Caco-2 (cell line): ENCODE measurements around the gene FCAMR. TPM values are rescaled to one million over a fixed set of nuclear protein-coding genes. Genes with fewer than 3 reads are reported as not detected.

ENCODE experiments used
- BruUV-seq: library from RNA; stranded (reverse); fragments of 400-500 nt; replicated peaks from 2 replicates; lab custom pipeline; 2021; lab: Mats Ljungman, UMichigan
- CTCF ChIA-PET: fragments of 300-600 bp; sonication (Branson Sonifier 250); formaldehyde crosslinking; loops from one replicate; lab custom pipeline; 2022; ENCODE audit warnings: antibody characterized with exemption; lab: Charles Lee
- POLR2A ChIA-PET: fragments of 300-600 bp; sonication (Branson Sonifier 250); formaldehyde crosslinking; loops from one replicate; lab custom pipeline; 2022; ENCODE audit warnings: antibody characterized with exemption; lab: Charles Lee
- DNase-seq, 2 experiments: peaks; one replicate each; pipeline versions ENCODE4 v3.0.0 to v3.0.0-alpha.2; 2020 to 2022
- H3K27me3 ChIP-seq: replicated peaks from 2 replicates; pipeline ENCODE4 v1.6.0; 2011; ENCODE audit warnings: low read length; ENCODE audit not compliant: control insufficient read depth, insufficient read depth
- H3K36me3 ChIP-seq: 2 replicates; pipeline ENCODE4 v1.5.1; 2011; ENCODE audit warnings: low read length; ENCODE audit not compliant: control insufficient read depth, insufficient read depth
- H3K4me1 ChIP-seq: fragments of 250-450 bp; sonication (Bioruptor Pico); 2 replicates; pipeline ENCODE4 v1.5.1; 2020; ENCODE audit warnings: mild to moderate bottlenecking
- H3K4me3 ChIP-seq: 2 replicates; pipeline ENCODE4 v1.5.1; 2011; ENCODE audit warnings: low read depth, mild to moderate bottlenecking, control low read depth, low read length
- H3K9me3 ChIP-seq: fragments of 250-450 bp; sonication (Bioruptor Pico); 2 replicates; pipeline ENCODE4 v1.5.1; 2020; ENCODE audit warnings: mild to moderate bottlenecking, moderate library complexity
- H3K27ac Mint-ChIP-seq: one replicate; pipeline ENCODE4 v1.8.0; 2022; ENCODE audit warnings: mixed read lengths; ENCODE audit not compliant: unreplicated experiment
- H3K27me3 Mint-ChIP-seq: one replicate; pipeline ENCODE4 v1.8.0; 2022; ENCODE audit warnings: mixed read lengths; ENCODE audit not compliant: insufficient read depth, unreplicated experiment
- H3K36me3 Mint-ChIP-seq: one replicate; pipeline ENCODE4 v1.8.0; 2022; ENCODE audit warnings: mild to moderate bottlenecking, mixed read lengths; ENCODE audit not compliant: insufficient read depth, unreplicated experiment
- H3K4me1 Mint-ChIP-seq: one replicate; pipeline ENCODE4 v1.8.0; 2022; ENCODE audit warnings: low read depth, mixed read lengths; ENCODE audit not compliant: unreplicated experiment
- H3K4me3 Mint-ChIP-seq: one replicate; pipeline ENCODE4 v1.8.0; 2022; ENCODE audit warnings: mild to moderate bottlenecking, moderate library complexity, mixed read lengths; ENCODE audit not compliant: unreplicated experiment
- H3K9me3 Mint-ChIP-seq: one replicate; pipeline ENCODE4 v1.8.0; 2022; ENCODE audit warnings: mixed read lengths; ENCODE audit not compliant: unreplicated experiment
- intact Hi-C: fragments of 100-400 bp; cut with micrococcal nuclease; formaldehyde crosslinking; loops from one replicate; pipeline ENCODE4 v1.10.0; 2022; ENCODE audit not compliant: unreplicated experiment
- total RNA-seq: library from RNA; stranded (reverse); gene quantifications from 2 replicates; pipeline ENCODE4 v1.2.3, GENCODE V29; 2022
- TF ChIP-seq, protein P1 (sequence below), 2 experiments: fragments of 200-600 bp in 1 of 2; IDR thresholded peaks; 1 replicate in 1 of 2; 2 replicates in 1 of 2; pipeline versions ENCODE4 v1.5.1 to v1.8.0; 2011 to 2022; ENCODE audit warnings: antibody characterized with exemption in 1 of 2, control low read depth in 1 of 2, inconsistent platforms in 1 of 2, low read depth in 1 of 2, low read length in 1 of 2, mild to moderate bottlenecking in 1 of 2, moderate library complexity in 1 of 2; ENCODE audit not compliant: insufficient read depth in 1 of 2, severe bottlenecking in 1 of 2, unreplicated experiment in 1 of 2

FCAMR gene
- total RNA-seq, 1 experiment from 2014 or later: 0.18 TPM

DNA sequence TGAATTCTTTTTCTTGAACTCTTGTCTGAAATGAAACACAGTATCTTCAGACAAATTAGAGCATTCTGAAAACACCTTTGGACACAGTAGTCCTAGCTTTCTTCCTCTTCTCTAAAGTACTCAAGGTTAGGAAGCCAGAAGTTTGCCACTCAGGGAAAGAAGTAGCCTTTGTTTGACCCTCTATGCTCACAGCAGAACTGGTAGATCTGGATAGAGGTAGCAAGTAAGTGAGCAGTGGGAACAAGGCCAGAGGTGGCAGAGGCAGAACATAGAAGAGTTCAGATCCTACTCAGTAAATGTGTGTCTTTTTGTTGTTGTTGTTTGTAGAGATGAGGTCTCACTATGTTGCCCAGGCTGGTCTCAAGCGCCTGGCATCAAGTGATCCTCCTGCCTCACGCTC is 16.6 kb downstream of the FCAMR start:
- no peaks in the 10 kb centered on the region for H3K27me3 Mint-ChIP-seq
- TF ChIP-seq, protein P1, sequence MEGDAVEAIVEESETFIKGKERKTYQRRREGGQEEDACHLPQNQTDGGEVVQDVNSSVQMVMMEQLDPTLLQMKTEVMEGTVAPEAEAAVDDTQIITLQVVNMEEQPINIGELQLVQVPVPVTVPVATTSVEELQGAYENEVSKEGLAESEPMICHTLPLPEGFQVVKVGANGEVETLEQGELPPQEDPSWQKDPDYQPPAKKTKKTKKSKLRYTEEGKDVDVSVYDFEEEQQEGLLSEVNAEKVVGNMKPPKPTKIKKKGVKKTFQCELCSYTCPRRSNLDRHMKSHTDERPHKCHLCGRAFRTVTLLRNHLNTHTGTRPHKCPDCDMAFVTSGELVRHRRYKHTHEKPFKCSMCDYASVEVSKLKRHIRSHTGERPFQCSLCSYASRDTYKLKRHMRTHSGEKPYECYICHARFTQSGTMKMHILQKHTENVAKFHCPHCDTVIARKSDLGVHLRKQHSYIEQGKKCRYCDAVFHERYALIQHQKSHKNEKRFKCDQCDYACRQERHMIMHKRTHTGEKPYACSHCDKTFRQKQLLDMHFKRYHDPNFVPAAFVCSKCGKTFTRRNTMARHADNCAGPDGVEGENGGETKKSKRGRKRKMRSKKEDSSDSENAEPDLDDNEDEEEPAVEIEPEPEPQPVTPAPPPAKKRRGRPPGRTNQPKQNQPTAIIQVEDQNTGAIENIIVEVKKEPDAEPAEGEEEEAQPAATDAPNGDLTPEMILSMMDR (IDR thresholded peaks at IDR 0.05; ENCODE audit: insufficient read depth in 1 of 2, low read depth in 1 of 2, low read length in 1 of 2, severe bottlenecking in 1 of 2, unreplicated experiment in 1 of 2): no peak
- Histone ChIP-seq H3K4me3 (no peak overlapping the region), H3K27me3 (no peaks in the 10 kb centered on the region), H3K4me1 (peaks cover 55% of the 10 kb centered on the region), H3K9me3 (peaks cover 7% of the 10 kb centered on the region; the same call in 1 of the 2 replicates), H3K36me3 (no peaks in the 10 kb centered on the region)
- H3K9me3 Mint-ChIP-seq: peaks cover 6% of the 10 kb centered on the region
- ChIA-PET CTCF (interaction anchor here (2.4 kb wide), 1 partner anchor 26 kb away, joined by 10 read pairs; no protein-coding TSS in a partner anchor), POLR2A (no interaction called here)
- H3K27ac Mint-ChIP-seq: no peak overlapping the region
- H3K4me1 Mint-ChIP-seq: peaks cover 43% of the 10 kb centered on the region
- no peak overlapping the region for H3K4me3 Mint-ChIP-seq
- BruUV-seq: no TSS peak
- intact Hi-C loops: loop anchor here (2.0 kb wide), 1 partner anchor 15 kb away; no protein-coding TSS in a partner anchor
- DNase-seq: no peak
- no peaks in the 10 kb centered on the region for H3K36me3 Mint-ChIP-seq

DNA sequence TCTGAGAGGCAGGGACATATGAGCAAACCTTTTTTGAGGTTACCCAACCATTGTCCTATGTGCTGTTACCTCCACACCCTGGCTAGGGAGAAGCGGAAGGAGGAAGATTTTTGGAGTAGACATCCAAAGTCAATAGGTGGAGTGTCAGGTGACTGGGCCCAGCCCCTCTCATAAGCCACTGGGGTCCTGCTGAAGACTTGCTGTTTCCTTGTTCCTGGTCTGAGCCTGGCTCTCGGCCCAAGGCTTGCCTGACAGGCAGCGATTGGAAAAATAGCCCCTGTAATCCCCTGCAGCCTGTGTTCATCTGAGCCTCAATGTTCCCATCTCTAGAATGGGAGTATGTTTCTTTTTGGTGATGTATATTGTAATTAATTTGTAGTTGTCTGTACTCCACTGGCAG is 17.1 kb downstream of the FCAMR start:
- peaks cover 43% of the 10 kb centered on the region for H3K4me1 Mint-ChIP-seq
- no peaks in the 10 kb centered on the region for H3K36me3 Mint-ChIP-seq
- POLR2A ChIA-PET: no interaction called here
- Histone ChIP-seq H3K9me3 (peaks cover 7% of the 10 kb centered on the region; the same call in 1 of the 2 replicates), H3K36me3 (no peaks in the 10 kb centered on the region), H3K4me1 (peaks cover 55% of the 10 kb centered on the region), H3K4me3 (no peak overlapping the region), H3K27me3 (no peaks in the 10 kb centered on the region)
- H3K27me3 Mint-ChIP-seq: no peaks in the 10 kb centered on the region
- no TSS peak for BruUV-seq
- CTCF ChIA-PET: no interaction called here
- TF ChIP-seq, protein P1 (IDR thresholded peaks at IDR 0.05; ENCODE audit: insufficient read depth in 1 of 2, low read depth in 1 of 2, low read length in 1 of 2, severe bottlenecking in 1 of 2, unreplicated experiment in 1 of 2): no peak
- intact Hi-C loops: loop anchor here (2.0 kb wide), 1 partner anchor 16 kb away; no protein-coding TSS in a partner anchor
- DNase-seq: no peak
- H3K27ac Mint-ChIP-seq: no peak overlapping the region
- H3K4me3 Mint-ChIP-seq: no peak overlapping the region
- peaks cover 6% of the 10 kb centered on the region for H3K9me3 Mint-ChIP-seq

DNA sequence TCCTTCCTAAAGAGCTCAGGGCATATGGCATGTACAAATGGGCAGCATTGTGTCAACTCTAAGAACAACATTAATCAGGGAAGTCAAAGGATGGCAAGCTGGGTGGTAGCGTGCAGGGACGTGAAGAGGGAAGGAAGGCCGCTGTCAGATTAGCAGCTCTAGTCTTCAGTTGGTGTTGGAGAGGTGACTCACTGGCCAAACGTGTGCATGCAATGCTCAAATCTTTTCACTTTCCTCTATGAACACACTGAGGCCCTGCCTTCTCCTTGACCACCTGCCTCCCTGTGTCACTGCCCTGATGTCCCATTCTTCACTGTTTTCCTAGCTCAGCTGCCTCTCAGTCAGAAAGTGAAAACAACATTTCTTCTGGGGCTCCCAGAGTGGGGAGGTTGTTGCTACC is 18.1 kb downstream of the FCAMR start:
- peak overlapping the region; percentile 82 for H3K27ac Mint-ChIP-seq
- intact Hi-C loops: loop anchor here (2.0 kb wide), 1 partner anchor 17 kb away; no protein-coding TSS in a partner anchor
- peak overlapping the region; percentile 30 for H3K4me3 Mint-ChIP-seq
- no peak overlapping the region for H3K4me3 ChIP-seq
- peaks cover 55% of the 10 kb centered on the region for H3K4me1 ChIP-seq
- H3K27me3 ChIP-seq: no peaks in the 10 kb centered on the region
- DNase-seq: peak; percentile 19 to 63
- TF ChIP-seq, protein P1 (IDR thresholded peaks at IDR 0.05; ENCODE audit: insufficient read depth in 1 of 2, low read depth in 1 of 2, low read length in 1 of 2, severe bottlenecking in 1 of 2, unreplicated experiment in 1 of 2): no peak
- BruUV-seq: no TSS peak
- no peaks in the 10 kb centered on the region for H3K27me3 Mint-ChIP-seq
- ChIA-PET CTCF (interaction anchor here (0.9 to 2.0 kb wide), 4 partner anchors 11 to 39 kb away, joined by 3 to 6 read pairs (median 5); no protein-coding TSS in a partner anchor), POLR2A (no interaction called here)
- peaks cover 6% of the 10 kb centered on the region for H3K9me3 Mint-ChIP-seq
- H3K4me1 Mint-ChIP-seq: peaks cover 43% of the 10 kb centered on the region
- no peaks in the 10 kb centered on the region for H3K36me3 ChIP-seq
- peaks cover 7% of the 10 kb centered on the region; the same call in 1 of the 2 replicates for H3K9me3 ChIP-seq
- no peaks in the 10 kb centered on the region for H3K36me3 Mint-ChIP-seq
